Mammary epithelial cell (primary cell): ENCODE measurements around the gene CFAP299.

Experiments
- CTCF ChIP-seq, 2 donors: IDR thresholded peaks in 1 of 2; conservative IDR thresholded peaks in 1 of 2; 2 replicates each; pipeline ENCODE4 v1.5.1; 2011 to 2012; ENCODE audit warnings: inconsistent platforms in 2 of 2, low read length in 2 of 2, mild to moderate bottlenecking in 2 of 2, control low read depth in 1 of 2, low read depth in 1 of 2; ENCODE audit not compliant: insufficient read depth in 1 of 2; ENCODE audit errors: extremely low read depth in 1 of 2
- EZH2 ChIP-seq: IDR thresholded peaks from 2 replicates; pipeline ENCODE4 v1.6.1; 2012; ENCODE audit warnings: low read length, inconsistent platforms, borderline replicate concordance

GRCh38 chr4:80333121-80333520 is 2.4 kb upstream of the CFAP299 start:
- TF ChIP-seq CTCF (conservative IDR thresholded peaks at IDR 0.05 in 1 of 2, IDR thresholded peaks at IDR 0.05 in 1 of 2; ENCODE audit: extremely low read depth in 1 of 2, insufficient read depth in 1 of 2, low read depth in 1 of 2, low read length in 2 of 2) (no peak), EZH2 (no peak)
